ENCODE measurements around the gene SLC26A4.
A peak's percentile ranks its signal among the peaks of the same experiment; 100 is the strongest.

SLC26A4 gene

DNA sequence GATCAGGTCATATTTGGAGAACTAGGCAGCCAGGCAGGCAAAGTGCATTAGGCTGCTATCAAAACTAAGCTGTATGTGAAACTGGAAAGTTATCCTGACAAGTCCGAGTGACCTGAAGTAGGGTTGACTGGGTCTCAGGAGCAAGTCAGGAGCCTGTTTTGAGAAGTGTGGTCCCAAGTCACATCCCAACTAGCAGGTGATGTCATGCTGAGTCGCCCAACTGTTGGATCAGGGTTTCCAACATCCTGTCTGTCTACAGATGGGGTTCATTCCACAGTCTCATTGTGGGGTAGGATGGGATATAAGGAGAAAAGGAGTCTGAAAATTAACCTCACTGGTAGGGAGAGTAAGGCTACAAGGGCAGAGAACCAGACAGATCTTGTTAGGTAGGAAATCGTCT, 27.0 kb downstream of the SLC26A4 start (continued):
- no peak for TF ChIP-seq CSDC2 (CRISPR knock-in tag; IDR thresholded peaks at IDR 0.05)

DNA sequence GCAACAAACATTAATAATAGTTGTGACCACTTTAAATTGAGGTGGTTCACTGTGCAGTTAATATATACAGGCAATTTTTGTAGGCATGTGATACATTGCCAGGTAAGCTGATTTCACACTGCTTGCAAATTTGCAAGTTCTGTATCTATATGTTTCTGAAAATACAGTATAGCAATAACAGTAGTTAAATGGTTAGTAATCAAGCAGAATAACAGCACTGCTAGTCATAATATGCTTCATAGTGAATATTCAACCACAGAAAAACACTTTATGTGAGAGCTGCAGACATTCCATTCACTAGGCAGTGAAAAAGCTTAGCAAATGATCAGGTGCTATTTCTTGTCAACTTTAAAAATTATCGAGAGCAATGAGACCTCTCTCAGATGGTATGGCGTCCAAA, 28.9 kb downstream of the SLC26A4 start:
- TF ChIP-seq GLIS3 (CRISPR knock-in tag; IDR thresholded peaks at IDR 0.05) (no peak), BACH2 (CRISPR knock-in tag; IDR thresholded peaks at IDR 0.05; ENCODE audit: borderline replicate concordance) (no peak), RARB (CRISPR knock-in tag; IDR thresholded peaks at IDR 0.05) (no peak), CSDC2 (CRISPR knock-in tag; IDR thresholded peaks at IDR 0.05) (no peak), ESRRG (CRISPR knock-in tag; IDR thresholded peaks at IDR 0.05) (no peak), PPARA (CRISPR knock-in tag; IDR thresholded peaks at IDR 0.05; ENCODE audit: borderline replicate concordance) (no peak)
- no peak for ATAC-seq

DNA sequence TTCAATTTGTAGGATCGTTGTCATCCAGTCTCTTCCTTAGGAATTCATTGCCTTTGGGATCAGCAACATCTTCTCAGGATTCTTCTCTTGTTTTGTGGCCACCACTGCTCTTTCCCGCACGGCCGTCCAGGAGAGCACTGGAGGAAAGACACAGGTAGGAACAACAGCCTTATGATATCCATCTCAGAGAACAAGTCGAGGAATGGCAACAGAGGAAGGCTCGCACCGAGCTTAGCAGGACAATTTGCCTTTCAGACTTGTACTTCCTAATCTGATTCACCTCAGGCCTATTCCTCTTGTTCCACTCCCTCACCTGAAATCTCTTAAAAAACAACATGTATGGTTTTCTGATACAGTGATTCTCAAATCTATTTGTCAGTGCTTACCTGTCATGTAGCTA, 29.5 kb downstream of the SLC26A4 start:
- no peak for ATAC-seq

DNA sequence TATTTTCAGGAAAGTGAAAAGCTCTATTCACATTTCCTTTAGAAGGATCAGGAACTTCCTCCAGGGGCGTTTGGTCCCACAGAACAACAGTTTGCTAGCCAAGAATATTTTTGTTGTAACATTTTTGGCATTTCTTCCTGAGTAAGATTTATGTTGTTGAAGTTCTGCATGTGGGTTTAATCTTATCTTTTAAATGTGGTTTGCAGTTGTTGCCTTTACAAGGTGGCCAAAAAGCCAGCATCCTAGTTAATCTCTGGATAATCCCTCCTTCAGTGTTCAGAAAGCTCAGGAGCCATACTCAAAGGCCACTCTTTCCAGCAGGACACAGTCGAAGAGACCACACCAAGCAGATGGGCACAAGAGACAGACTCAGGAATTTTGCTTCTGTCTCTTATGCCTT, 30.0 kb downstream of the SLC26A4 start:
- TF ChIP-seq ZNF8 (CRISPR knock-in tag; IDR thresholded peaks at IDR 0.05) (no peak), ZNF70 (CRISPR knock-in tag; IDR thresholded peaks at IDR 0.05) (no peak), TCF4 (CRISPR knock-in tag; IDR thresholded peaks at IDR 0.05; ENCODE audit: borderline replicate concordance) (no peak), ISL1 (CRISPR knock-in tag; IDR thresholded peaks at IDR 0.05) (peak; percentile 34; the same call in 1 of the 2 replicates), ESRRG (CRISPR knock-in tag; IDR thresholded peaks at IDR 0.05) (no peak)
- TF ChIP-seq, protein P1, sequence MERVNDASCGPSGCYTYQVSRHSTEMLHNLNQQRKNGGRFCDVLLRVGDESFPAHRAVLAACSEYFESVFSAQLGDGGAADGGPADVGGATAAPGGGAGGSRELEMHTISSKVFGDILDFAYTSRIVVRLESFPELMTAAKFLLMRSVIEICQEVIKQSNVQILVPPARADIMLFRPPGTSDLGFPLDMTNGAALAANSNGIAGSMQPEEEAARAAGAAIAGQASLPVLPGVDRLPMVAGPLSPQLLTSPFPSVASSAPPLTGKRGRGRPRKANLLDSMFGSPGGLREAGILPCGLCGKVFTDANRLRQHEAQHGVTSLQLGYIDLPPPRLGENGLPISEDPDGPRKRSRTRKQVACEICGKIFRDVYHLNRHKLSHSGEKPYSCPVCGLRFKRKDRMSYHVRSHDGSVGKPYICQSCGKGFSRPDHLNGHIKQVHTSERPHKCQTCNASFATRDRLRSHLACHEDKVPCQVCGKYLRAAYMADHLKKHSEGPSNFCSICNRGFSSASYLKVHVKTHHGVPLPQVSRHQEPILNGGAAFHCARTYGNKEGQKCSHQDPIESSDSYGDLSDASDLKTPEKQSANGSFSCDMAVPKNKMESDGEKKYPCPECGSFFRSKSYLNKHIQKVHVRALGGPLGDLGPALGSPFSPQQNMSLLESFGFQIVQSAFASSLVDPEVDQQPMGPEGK (CRISPR knock-in tag; IDR thresholded peaks at IDR 0.05; ENCODE audit: borderline replicate concordance), result no peak
- TF ChIP-seq, protein P2, sequence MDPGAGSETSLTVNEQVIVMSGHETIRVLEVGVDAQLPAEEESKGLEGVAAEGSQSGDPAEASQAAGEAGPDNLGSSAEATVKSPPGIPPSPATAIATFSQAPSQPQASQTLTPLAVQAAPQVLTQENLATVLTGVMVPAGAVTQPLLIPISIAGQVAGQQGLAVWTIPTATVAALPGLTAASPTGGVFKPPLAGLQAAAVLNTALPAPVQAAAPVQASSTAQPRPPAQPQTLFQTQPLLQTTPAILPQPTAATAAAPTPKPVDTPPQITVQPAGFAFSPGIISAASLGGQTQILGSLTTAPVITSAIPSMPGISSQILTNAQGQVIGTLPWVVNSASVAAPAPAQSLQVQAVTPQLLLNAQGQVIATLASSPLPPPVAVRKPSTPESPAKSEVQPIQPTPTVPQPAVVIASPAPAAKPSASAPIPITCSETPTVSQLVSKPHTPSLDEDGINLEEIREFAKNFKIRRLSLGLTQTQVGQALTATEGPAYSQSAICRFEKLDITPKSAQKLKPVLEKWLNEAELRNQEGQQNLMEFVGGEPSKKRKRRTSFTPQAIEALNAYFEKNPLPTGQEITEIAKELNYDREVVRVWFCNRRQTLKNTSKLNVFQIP (CRISPR knock-in tag; IDR thresholded peaks at IDR 0.05; ENCODE audit: borderline replicate concordance, low read depth), result no peak
- ATAC-seq, result peak; percentile 22

More for the DNA sequence above, 29.5 kb downstream of the SLC26A4 start:
- TF ChIP-seq, protein P1 (CRISPR knock-in tag; IDR thresholded peaks at IDR 0.05; ENCODE audit: borderline replicate concordance), result no peak
- TF ChIP-seq TCF4 (CRISPR knock-in tag; IDR thresholded peaks at IDR 0.05; ENCODE audit: borderline replicate concordance) (no peak), OSR1 (CRISPR knock-in tag; IDR thresholded peaks at IDR 0.05) (no peak), BACH2 (CRISPR knock-in tag; IDR thresholded peaks at IDR 0.05; ENCODE audit: borderline replicate concordance) (no peak), ZNF8 (CRISPR knock-in tag; IDR thresholded peaks at IDR 0.05) (no peak), GLIS3 (CRISPR knock-in tag; IDR thresholded peaks at IDR 0.05) (no peak), ZFP30 (CRISPR knock-in tag; IDR thresholded peaks at IDR 0.05) (no peak), ARNTL (CRISPR knock-in tag; IDR thresholded peaks at IDR 0.05; ENCODE audit: borderline replicate concordance, low read depth) (no peak), ZNF565 (CRISPR knock-in tag; conservative IDR thresholded peaks at IDR 0.05; ENCODE audit: low read depth) (no peak), PPARA (CRISPR knock-in tag; IDR thresholded peaks at IDR 0.05; ENCODE audit: borderline replicate concordance) (no peak), ZC3H10 (CRISPR knock-in tag; IDR thresholded peaks at IDR 0.05) (no peak), CSDC2 (CRISPR knock-in tag; IDR thresholded peaks at IDR 0.05) (no peak), ZFP3 (CRISPR knock-in tag; IDR thresholded peaks at IDR 0.05) (no peak), ZNF70 (CRISPR knock-in tag; IDR thresholded peaks at IDR 0.05) (no peak)
- TF ChIP-seq, protein P3, sequence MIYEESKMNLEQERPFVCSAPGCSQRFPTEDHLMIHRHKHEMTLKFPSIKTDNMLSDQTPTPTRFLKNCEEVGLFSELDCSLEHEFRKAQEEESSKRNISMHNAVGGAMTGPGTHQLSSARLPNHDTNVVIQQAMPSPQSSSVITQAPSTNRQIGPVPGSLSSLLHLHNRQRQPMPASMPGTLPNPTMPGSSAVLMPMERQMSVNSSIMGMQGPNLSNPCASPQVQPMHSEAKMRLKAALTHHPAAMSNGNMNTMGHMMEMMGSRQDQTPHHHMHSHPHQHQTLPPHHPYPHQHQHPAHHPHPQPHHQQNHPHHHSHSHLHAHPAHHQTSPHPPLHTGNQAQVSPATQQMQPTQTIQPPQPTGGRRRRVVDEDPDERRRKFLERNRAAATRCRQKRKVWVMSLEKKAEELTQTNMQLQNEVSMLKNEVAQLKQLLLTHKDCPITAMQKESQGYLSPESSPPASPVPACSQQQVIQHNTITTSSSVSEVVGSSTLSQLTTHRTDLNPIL (CRISPR knock-in tag; IDR thresholded peaks at IDR 0.05; ENCODE audit: low read depth), result no peak
- TF ChIP-seq, protein P4, sequence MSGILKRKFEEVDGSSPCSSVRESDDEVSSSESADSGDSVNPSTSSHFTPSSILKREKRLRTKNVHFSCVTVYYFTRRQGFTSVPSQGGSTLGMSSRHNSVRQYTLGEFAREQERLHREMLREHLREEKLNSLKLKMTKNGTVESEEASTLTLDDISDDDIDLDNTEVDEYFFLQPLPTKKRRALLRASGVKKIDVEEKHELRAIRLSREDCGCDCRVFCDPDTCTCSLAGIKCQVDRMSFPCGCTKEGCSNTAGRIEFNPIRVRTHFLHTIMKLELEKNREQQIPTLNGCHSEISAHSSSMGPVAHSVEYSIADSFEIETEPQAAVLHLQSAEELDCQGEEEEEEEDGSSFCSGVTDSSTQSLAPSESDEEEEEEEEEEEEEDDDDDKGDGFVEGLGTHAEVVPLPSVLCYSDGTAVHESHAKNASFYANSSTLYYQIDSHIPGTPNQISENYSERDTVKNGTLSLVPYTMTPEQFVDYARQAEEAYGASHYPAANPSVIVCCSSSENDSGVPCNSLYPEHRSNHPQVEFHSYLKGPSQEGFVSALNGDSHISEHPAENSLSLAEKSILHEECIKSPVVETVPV (CRISPR knock-in tag; IDR thresholded peaks at IDR 0.05), result no peak

Measured in SK-N-SH treated with all-trans-retinoic acid at 6 μM for 48 hours (cell line).